GM18873 (cell line): Measurements from ENCODE around the gene PPP2R5E.
"Not testable (repeated sequence)": the region's sequence is repeated elsewhere in the genome, so short reads cannot be mapped to it uniquely, and the experiment has no call there.

Experiments
- ATAC-seq: cut with Tn5 transposase; IDR thresholded peaks from one replicate; pipeline ENCODE4 v1.9.1; 2021; ENCODE audit warnings: mild to moderate bottlenecking, moderate library complexity, moderate number of reproducible peaks; ENCODE audit not compliant: unreplicated experiment, low FRiP score

PPP2R5E gene

GRCh38 chr14:63523735-63524426 lies 19.3 kb downstream of the PPP2R5E start:
- no peak for ATAC-seq

GRCh38 chr14:63522511-63522910 lies 20.7 kb downstream of the PPP2R5E start:
- not testable (repeated sequence) for ATAC-seq

GRCh38 chr14:63517354-63517753 lies 25.8 kb downstream of the PPP2R5E start:
- no peak for ATAC-seq

- no peak for ATAC-seq
These were observed 27.9 kb downstream of the PPP2R5E start for GRCh38 chr14:63515240-63515639.

- ATAC-seq, result no peak
These were observed 29.4 kb downstream of the PPP2R5E start for GRCh38 chr14:63513756-63514155.

GRCh38 chr14:63512861-63513260 lies 30.3 kb downstream of the PPP2R5E start:
- ATAC-seq, result no peak

- peak; percentile 75 for ATAC-seq
These were observed 32.6 kb downstream of the PPP2R5E start for GRCh38 chr14:63510538-63510937.

- ATAC-seq, result no peak
These were observed 35.1 kb downstream of the PPP2R5E start for GRCh38 chr14:63508033-63508432.

- ATAC-seq, result no peak
These were observed 38.5 kb downstream of the PPP2R5E start for GRCh38 chr14:63504648-63505047.

GRCh38 chr14:63501429-63501828 lies 41.7 kb downstream of the PPP2R5E start:
- no peak for ATAC-seq

- no peak for ATAC-seq
These were observed 43.4 kb downstream of the PPP2R5E start for GRCh38 chr14:63499701-63500250.

GRCh38 chr14:63496837-63497400 lies 46.3 kb downstream of the PPP2R5E start:
- ATAC-seq, result no peak

- no peak for ATAC-seq
These were observed 49.9 kb downstream of the PPP2R5E start for GRCh38 chr14:63493246-63493645.

- no peak for ATAC-seq
These were observed 50.8 kb downstream of the PPP2R5E start for GRCh38 chr14:63492391-63492790.

GRCh38 chr14:63487724-63488123 lies 55.5 kb downstream of the PPP2R5E start:
- ATAC-seq, result no peak

GRCh38 chr14:63486738-63487137 lies 56.4 kb downstream of the PPP2R5E start:
- no peak for ATAC-seq

GRCh38 chr14:63483315-63483714 lies 59.9 kb downstream of the PPP2R5E start:
- ATAC-seq, result no peak

- no peak for ATAC-seq
These were observed 62.6 kb downstream of the PPP2R5E start for GRCh38 chr14:63480599-63480998.

GRCh38 chr14:63478437-63478852 lies 64.7 kb downstream of the PPP2R5E start:
- ATAC-seq, result peak; percentile 52

- peak; percentile 76 for ATAC-seq
These were observed 65.2 kb downstream of the PPP2R5E start for GRCh38 chr14:63478010-63478409.

GRCh38 chr14:63477556-63477955 lies 65.6 kb downstream of the PPP2R5E start:
- ATAC-seq, result no peak

GRCh38 chr14:63475761-63476160 lies 67.4 kb downstream of the PPP2R5E start:
- no peak for ATAC-seq
